Hepatocyte (in vitro differentiated cells): Measurements from ENCODE around the gene CRCP. TPM values are rescaled to one million over a fixed set of nuclear protein-coding genes. Genes with fewer than 3 reads are reported as not detected.

Source experiments
- DNase-seq: peaks from one replicate; pipeline ENCODE4 v3.0.0-alpha.2; 2016; ENCODE audit warnings: low spot score
- H2AFZ ChIP-seq: fragments of 200-600 bp; sonication (generic); 2 replicates; pipeline ENCODE4 v1.6.0; 2016; ENCODE audit warnings: antibody characterized with exemption, mild to moderate bottlenecking
- H3K27ac ChIP-seq: fragments of 200-600 bp; sonication (generic); 2 replicates; pipeline ENCODE4 v1.5.1; 2016; ENCODE audit warnings: mild to moderate bottlenecking
- H3K27me3 ChIP-seq: fragments of 200-600 bp; sonication (generic); 2 replicates; pipeline ENCODE4 v1.6.1; 2016
- H3K36me3 ChIP-seq: fragments of 200-600 bp; sonication (generic); replicated peaks from 2 replicates; pipeline ENCODE4 v1.5.1; 2016; ENCODE audit warnings: low read depth; ENCODE audit not compliant: insufficient read depth
- H3K4me1 ChIP-seq: fragments of 200-600 bp; sonication (generic); 2 replicates; pipeline ENCODE4 v1.5.1; 2016; ENCODE audit warnings: mild to moderate bottlenecking, moderate library complexity; ENCODE audit not compliant: insufficient read depth
- H3K4me2 ChIP-seq: fragments of 200-600 bp; sonication (generic); 2 replicates; pipeline ENCODE4 v1.6.0; 2016
- H3K4me3 ChIP-seq: fragments of 200-600 bp; sonication (generic); 2 replicates; pipeline ENCODE4 v1.5.1; 2016; ENCODE audit warnings: mild to moderate bottlenecking
- H3K79me2 ChIP-seq: fragments of 200-600 bp; sonication (generic); 2 replicates; pipeline ENCODE4 v1.6.0; 2017; ENCODE audit warnings: mild to moderate bottlenecking
- H3K9me2 ChIP-seq: fragments of 200-600 bp; sonication (generic); replicated peaks from 2 replicates; pipeline ENCODE4 v1.6.0; 2017; ENCODE audit warnings: mild to moderate bottlenecking; ENCODE audit not compliant: insufficient read depth
- H3K9me3 ChIP-seq: fragments of 200-600 bp; sonication (generic); 2 replicates; pipeline ENCODE4 v1.5.1; 2016; ENCODE audit warnings: low read depth, mild to moderate bottlenecking
- H4K20me1 ChIP-seq: fragments of 200-600 bp; sonication (generic); 2 replicates; pipeline ENCODE4 v1.6.0; 2016; ENCODE audit warnings: mild to moderate bottlenecking; ENCODE audit not compliant: insufficient read depth, poor library complexity, severe bottlenecking
- CTCF ChIP-seq: fragments of 200-600 bp; sonication (generic); IDR thresholded peaks from 2 replicates; pipeline ENCODE4 v1.5.1; 2016; ENCODE audit warnings: antibody characterized with exemption, mild to moderate bottlenecking; ENCODE audit not compliant: poor library complexity
- EZH2 ChIP-seq: fragments of 200-600 bp; sonication (generic); IDR thresholded peaks from 2 replicates; pipeline ENCODE4 v1.6.1; 2016; ENCODE audit warnings: antibody characterized with exemption, mild to moderate bottlenecking, borderline replicate concordance
- EZH2phosphoT487 ChIP-seq: fragments of 200-600 bp; sonication (generic); IDR thresholded peaks from one replicate; pipeline ENCODE4 v1.6.1; 2018; ENCODE audit warnings: antibody characterized with exemption, mild to moderate bottlenecking, low read depth, moderate library complexity; ENCODE audit not compliant: unreplicated experiment, severe bottlenecking
- WGBS: methylation state at CpG from one replicate; pipeline ENCODE4 v1.1.6; 2016; ENCODE audit warnings: low lambda C conversion rate; ENCODE audit errors: missing lambda C conversion rate; 5-methylcytosine and 5-hydroxymethylcytosine counted together
- polyA plus RNA-seq: library from polyadenylated mRNA; unstranded; fragments of >200 nt; fragmentation: Nextera tagmentation; extraction: Ambion mirVana; gene quantifications from 2 replicates; pipeline ENCODE4 v1.2.1, GENCODE V29; 2016
- total RNA-seq: library from RNA; depleted of rRNA; stranded (reverse); fragments of >200 nt; gene quantifications from 2 replicates; pipeline ENCODE4 v1.2.3, GENCODE V29; 2014

The CRCP gene
- total and polyA plus RNA-seq, 2 experiments from 2014 or later: 13.8 to 41.6 TPM

GRCh38 chr7:66198469-66198868 is 83.8 kb downstream of the CRCP start:
- H3K4me2 ChIP-seq: no peak overlapping the region

GRCh38 chr7:66198956-66199355 is 84.3 kb downstream of the CRCP start:
- no peaks in the 10 kb centered on the region for H3K4me1 ChIP-seq
- H3K9me2 ChIP-seq: no peaks in the 10 kb centered on the region
- H3K4me3 ChIP-seq: no peak overlapping the region
- H3K27ac ChIP-seq: no peak overlapping the region
- no peaks in the 10 kb centered on the region for H3K79me2 ChIP-seq
- no peak overlapping the region for H3K4me2 ChIP-seq
- DNase-seq: no peak
- TF ChIP-seq EZH2phosphoT487 (no peak), EZH2 (no peak), CTCF (no peak)
- 90% methylated on average over 4 of the region's 4 CpGs for WGBS
- no peaks in the 10 kb centered on the region for H3K9me3 ChIP-seq
- H3K27me3 ChIP-seq: no peaks in the 10 kb centered on the region
- H2AFZ ChIP-seq: no peak overlapping the region
- H3K36me3 ChIP-seq: no peaks in the 10 kb centered on the region
- no peaks in the 10 kb centered on the region for H4K20me1 ChIP-seq

More at GRCh38 chr7:66198469-66198868, 83.8 kb downstream of the CRCP start:
- Histone ChIP-seq H3K79me2 (no peaks in the 10 kb centered on the region), H3K4me3 (no peak overlapping the region), H3K4me1 (no peaks in the 10 kb centered on the region), H2AFZ (no peak overlapping the region), H3K36me3 (no peaks in the 10 kb centered on the region), H3K9me3 (no peaks in the 10 kb centered on the region), H3K27ac (no peak overlapping the region), H4K20me1 (no peaks in the 10 kb centered on the region), H3K27me3 (no peaks in the 10 kb centered on the region), H3K9me2 (no peaks in the 10 kb centered on the region)
- WGBS: 73% methylated on average over 2 of the region's 2 CpGs
- no peak for DNase-seq
- TF ChIP-seq CTCF (no peak), EZH2 (no peak)

GRCh38 chr7:66202441-66202840 is 87.8 kb downstream of the CRCP start:
- WGBS: 76% methylated on average over 8 of the region's 8 CpGs
- no peak overlapping the region for H3K4me2 ChIP-seq

More at GRCh38 chr7:66202441-66202840, 87.8 kb downstream of the CRCP start:
- no peaks in the 10 kb centered on the region for H3K36me3 ChIP-seq
- H2AFZ ChIP-seq: no peak overlapping the region
- no peak overlapping the region for H3K4me3 ChIP-seq
- peaks cover 22% of the 10 kb centered on the region for H3K79me2 ChIP-seq
- no peaks in the 10 kb centered on the region for H3K9me2 ChIP-seq
- H3K27ac ChIP-seq: no peak overlapping the region
- H3K27me3 ChIP-seq: no peaks in the 10 kb centered on the region
- H3K9me3 ChIP-seq: no peaks in the 10 kb centered on the region
- no peaks in the 10 kb centered on the region for H3K4me1 ChIP-seq
- no peaks in the 10 kb centered on the region for H4K20me1 ChIP-seq
- no peak for DNase-seq
- TF ChIP-seq CTCF (no peak), EZH2 (no peak), EZH2phosphoT487 (no peak)

Other genes with a start within 250 kb of the CRCP start
- gene VKORC1L1, start 241.8 kb upstream of the CRCP start, total RNA-seq: 23.5 and 28.5 TPM in 2 replicates
- 19.0 and 22.2 TPM in 2 replicates for gene VKORC1L1, start 241.8 kb upstream of the CRCP start, polyA plus RNA-seq
- 53.7 and 58.9 TPM in 2 replicates for gene GUSB, start 132.6 kb upstream of the CRCP start, total RNA-seq
- gene GUSB, start 132.6 kb upstream of the CRCP start, polyA plus RNA-seq: 120 and 124 TPM in 2 replicates
- 83.7 and 98.5 TPM in 2 replicates for gene ASL, start 39.0 kb upstream of the CRCP start, total RNA-seq
- 101 and 109 TPM in 2 replicates for gene ASL, start 39.0 kb upstream of the CRCP start, polyA plus RNA-seq
- 91.2 and 101 TPM in 2 replicates for gene TPST1, start 90.5 kb downstream of the CRCP start, total RNA-seq
- 81.9 and 85.2 TPM in 2 replicates for gene TPST1, start 90.5 kb downstream of the CRCP start, polyA plus RNA-seq